ENCODE data around the gene HM13.
"Not testable (repeated sequence)": the region's sequence is repeated elsewhere in the genome, so short reads cannot be mapped to it uniquely, and the experiment has no call there.

The HM13 gene

DNA sequence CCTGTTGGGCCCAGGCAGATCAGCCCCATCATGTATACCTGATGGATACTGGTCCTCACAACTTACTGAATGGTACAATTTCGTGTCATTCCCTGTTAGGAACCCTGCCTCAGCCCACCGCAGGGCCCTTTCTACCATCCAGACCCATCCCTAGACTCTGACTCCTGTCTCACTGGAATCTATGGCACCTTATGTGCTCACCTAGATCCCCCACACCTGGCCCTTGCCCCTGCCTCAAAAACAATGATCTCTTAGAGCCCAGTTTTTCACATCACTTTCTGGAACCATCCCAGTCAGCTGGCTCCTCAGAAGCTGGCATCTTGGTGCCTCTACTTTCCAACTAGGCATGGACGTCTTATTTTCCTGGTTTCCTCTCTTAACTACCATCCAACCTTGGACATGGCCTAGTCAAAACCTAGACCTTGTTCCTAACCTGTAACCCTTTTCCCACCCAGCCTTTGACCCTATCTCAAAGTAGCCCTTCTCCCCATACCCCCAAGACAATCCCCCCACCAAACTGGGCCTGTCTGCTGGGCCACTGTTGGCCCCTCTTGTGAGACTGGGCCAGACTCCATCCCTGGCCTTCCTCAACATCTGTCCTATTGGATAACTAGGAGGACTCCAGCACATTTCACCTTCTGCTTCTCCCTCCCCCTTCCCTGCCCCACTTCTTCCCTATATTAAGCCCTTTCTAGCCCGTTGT is 981 bp downstream of the HM13 start:
- DNase-seq, result no peak
- peaks cover 23% of the 10 kb centered on the region for H3K36me3 ChIP-seq

DNA sequence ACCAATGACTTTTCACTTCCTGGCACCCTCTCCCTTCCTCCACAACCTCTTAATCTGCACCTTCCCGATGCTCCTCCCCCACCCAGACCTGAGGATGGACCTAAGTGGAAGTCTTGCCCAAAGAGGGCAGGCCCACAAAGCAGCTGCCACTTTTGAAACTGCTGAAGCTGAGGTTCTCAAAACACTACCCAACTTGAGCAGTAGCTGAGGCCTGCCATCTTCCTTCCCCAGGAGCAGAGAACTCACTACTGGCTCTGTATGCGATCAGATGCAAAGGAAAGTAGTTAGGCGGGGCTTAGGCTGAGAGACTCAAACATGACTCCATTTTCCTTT is 1.5 kb downstream of the HM13 start:
- TF ChIP-seq CTCF (IDR thresholded peaks at IDR 0.05; ENCODE audit: low read depth, low read length), result no peak
- Histone ChIP-seq H3K9me3 (no peaks in the 10 kb centered on the region), H3K4me3 (ENCODE audit: low read depth, low read length) (peak overlapping the region; percentile 88), H3K4me1 (no peaks in the 10 kb centered on the region; the same call in 1 of the 2 replicates), H3K36me3 (peaks cover 24% of the 10 kb centered on the region), H3K27me3 (no peaks in the 10 kb centered on the region)
- DNase-seq, result no peak

More for the DNA sequence above, 981 bp downstream of the HM13 start:
- Histone ChIP-seq H3K9me3 (no peaks in the 10 kb centered on the region), H3K4me3 (ENCODE audit: low read depth, low read length) (peak overlapping the region; percentile 88), H3K27me3 (no peaks in the 10 kb centered on the region), H3K4me1 (no peaks in the 10 kb centered on the region; the same call in 1 of the 2 replicates)
- TF ChIP-seq CTCF (IDR thresholded peaks at IDR 0.05; ENCODE audit: low read depth, low read length), result no peak

- Histone ChIP-seq H3K4me3 (ENCODE audit: low read depth, low read length) (peak overlapping the region; percentile 88), H3K9me3 (no peaks in the 10 kb centered on the region), H3K36me3 (peaks cover 24% of the 10 kb centered on the region), H3K4me1 (no peaks in the 10 kb centered on the region; the same call in 1 of the 2 replicates), H3K27me3 (no peaks in the 10 kb centered on the region)
- DNase-seq, result no peak
- TF ChIP-seq CTCF (IDR thresholded peaks at IDR 0.05; ENCODE audit: low read depth, low read length), result no peak
Measured at GRCh38 chr20:31516166-31516565, 1.9 kb downstream of the HM13 start.

DNA sequence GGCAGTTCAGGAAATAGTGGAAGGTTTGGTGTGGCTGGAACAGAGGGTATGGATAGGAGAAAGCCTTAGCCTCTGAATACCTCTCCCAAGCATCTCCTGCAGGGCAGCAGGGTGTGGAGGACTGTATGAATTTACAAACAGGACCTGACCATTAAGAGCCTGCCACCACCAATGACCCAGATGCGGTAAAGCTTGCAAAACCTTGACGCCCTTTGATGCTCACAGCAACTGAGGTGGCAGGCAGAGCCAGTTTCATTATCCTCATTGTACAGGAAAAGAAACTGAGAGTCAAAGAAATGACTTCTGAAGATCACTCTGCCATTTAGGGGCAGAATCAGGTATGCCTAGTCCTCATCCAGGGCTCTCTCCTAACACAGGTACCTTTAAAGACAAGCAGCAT is 2.4 kb downstream of the HM13 start:
- no peak for DNase-seq
- Histone ChIP-seq H3K4me3 (ENCODE audit: low read depth, low read length) (no peak overlapping the region), H3K4me1 (no peaks in the 10 kb centered on the region; the same call in 1 of the 2 replicates), H3K36me3 (peaks cover 24% of the 10 kb centered on the region), H3K9me3 (no peaks in the 10 kb centered on the region), H3K27me3 (no peaks in the 10 kb centered on the region)
- no peak for TF ChIP-seq CTCF (IDR thresholded peaks at IDR 0.05; ENCODE audit: low read depth, low read length)

GRCh38 chr20:31517373-31517772 is 3.1 kb downstream of the HM13 start:
- no peak overlapping the region; the same call in 1 of the 2 replicates for H3K4me3 ChIP-seq (ENCODE audit: low read depth, low read length)

DNA sequence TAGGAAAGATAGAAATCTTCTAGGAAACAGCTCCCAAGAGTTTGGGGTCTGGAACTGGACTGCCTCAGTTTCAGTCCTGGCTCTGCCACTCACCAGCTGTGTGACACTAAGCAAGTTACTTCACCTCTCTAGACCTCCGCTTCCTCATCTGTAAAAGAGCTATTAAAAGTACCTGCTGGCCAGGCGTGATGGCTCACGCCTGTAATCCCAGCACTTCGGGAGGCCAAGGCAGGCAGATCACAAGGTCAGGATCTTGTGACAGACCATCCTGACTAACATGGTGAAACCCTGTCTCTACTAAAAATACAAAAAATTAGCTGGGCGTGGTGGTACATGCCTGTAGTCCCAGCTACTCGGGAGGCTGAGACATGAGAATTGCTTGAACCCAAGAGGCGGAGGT is 7.0 kb downstream of the HM13 start:
- H3K4me1 ChIP-seq; H3K4me3 ChIP-seq (ENCODE audit: low read depth, low read length); DNase-seq; H3K27me3 ChIP-seq; H3K9me3 ChIP-seq: not testable (repeated sequence)
- peaks cover 41% of the 10 kb centered on the region for H3K36me3 ChIP-seq

More at GRCh38 chr20:31517373-31517772, 3.1 kb downstream of the HM13 start:
- Histone ChIP-seq H3K27me3 (no peaks in the 10 kb centered on the region), H3K9me3 (no peaks in the 10 kb centered on the region), H3K4me1 (no peaks in the 10 kb centered on the region; the same call in 1 of the 2 replicates), H3K36me3 (peaks cover 28% of the 10 kb centered on the region)
- TF ChIP-seq CTCF (IDR thresholded peaks at IDR 0.05; ENCODE audit: low read depth, low read length), result peak; percentile 43
- DNase-seq, result peak; percentile 56
